ENCODE measurements around the gene TEC. TPM values are rescaled to one million over a fixed set of nuclear protein-coding genes. Genes with fewer than 3 reads are reported as not detected.
"Not testable (repeated sequence)": the region's sequence is repeated elsewhere in the genome, so short reads cannot be mapped to it uniquely, and the experiment has no call there.

TEC gene
- total and polyA plus RNA-seq, 2 experiments from 2014 or later, result 3.2 to 4.0 TPM

DNA sequence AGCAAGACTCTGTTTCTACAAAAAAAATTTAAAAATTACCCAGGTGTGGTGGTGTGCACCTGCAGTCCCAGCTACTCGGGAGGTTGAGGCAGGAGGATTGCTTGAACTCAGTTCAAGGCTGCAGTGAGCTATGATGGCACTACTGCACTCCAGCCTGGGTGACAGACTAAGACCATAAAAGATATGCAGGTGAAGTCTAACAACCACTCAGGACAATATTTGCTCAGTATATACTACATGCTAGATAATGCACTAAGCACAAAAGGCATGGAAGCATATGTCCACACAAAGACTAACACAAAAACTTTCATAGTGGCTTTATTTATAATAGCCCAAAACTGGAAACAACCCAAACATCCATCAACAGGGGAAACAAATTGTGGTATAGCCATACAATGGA lies 77.9 kb downstream of the TEC start:
- Histone ChIP-seq H3K4me1 (ENCODE audit: low read depth) (peaks cover 11% of the 10 kb centered on the region), H3K9me3 (ENCODE audit: low read depth) (no peaks in the 10 kb centered on the region), H3K36me3 (no peaks in the 10 kb centered on the region), H3K27ac (no peak overlapping the region), H3K4me3 (no peak overlapping the region), H3K27me3 (no peaks in the 10 kb centered on the region)
- DNase-seq (ENCODE audit: low read depth in 1 of 2, low spot score in 1 of 2), result no peak
- TF ChIP-seq, protein P1, sequence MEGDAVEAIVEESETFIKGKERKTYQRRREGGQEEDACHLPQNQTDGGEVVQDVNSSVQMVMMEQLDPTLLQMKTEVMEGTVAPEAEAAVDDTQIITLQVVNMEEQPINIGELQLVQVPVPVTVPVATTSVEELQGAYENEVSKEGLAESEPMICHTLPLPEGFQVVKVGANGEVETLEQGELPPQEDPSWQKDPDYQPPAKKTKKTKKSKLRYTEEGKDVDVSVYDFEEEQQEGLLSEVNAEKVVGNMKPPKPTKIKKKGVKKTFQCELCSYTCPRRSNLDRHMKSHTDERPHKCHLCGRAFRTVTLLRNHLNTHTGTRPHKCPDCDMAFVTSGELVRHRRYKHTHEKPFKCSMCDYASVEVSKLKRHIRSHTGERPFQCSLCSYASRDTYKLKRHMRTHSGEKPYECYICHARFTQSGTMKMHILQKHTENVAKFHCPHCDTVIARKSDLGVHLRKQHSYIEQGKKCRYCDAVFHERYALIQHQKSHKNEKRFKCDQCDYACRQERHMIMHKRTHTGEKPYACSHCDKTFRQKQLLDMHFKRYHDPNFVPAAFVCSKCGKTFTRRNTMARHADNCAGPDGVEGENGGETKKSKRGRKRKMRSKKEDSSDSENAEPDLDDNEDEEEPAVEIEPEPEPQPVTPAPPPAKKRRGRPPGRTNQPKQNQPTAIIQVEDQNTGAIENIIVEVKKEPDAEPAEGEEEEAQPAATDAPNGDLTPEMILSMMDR (IDR thresholded peaks at IDR 0.05; ENCODE audit: low read depth, low read length), result no peak

DNA sequence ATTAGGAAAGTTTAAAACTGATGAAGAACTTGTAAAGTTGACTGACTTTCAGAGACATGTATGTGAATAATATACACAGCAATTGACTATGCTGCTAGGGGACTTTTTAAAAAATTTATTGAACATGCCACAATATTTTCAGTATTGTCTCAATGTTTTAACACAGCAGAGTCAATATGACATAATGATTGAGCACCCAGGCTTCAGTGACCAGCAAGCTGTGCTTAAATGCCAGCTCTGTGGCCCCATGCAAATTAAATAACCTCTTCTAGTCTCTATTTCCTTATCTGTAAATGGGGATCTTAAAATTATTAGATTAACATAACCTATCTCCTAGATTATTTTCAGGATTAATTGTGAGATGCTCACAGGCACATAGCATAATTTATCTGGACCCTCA lies 78.8 kb downstream of the TEC start:
- no peak for DNase-seq (ENCODE audit: low read depth in 1 of 2, low spot score in 1 of 2)
- H3K4me3 ChIP-seq, result no peak overlapping the region
- no peaks in the 10 kb centered on the region for H3K27me3 ChIP-seq
- TF ChIP-seq, protein P1 (IDR thresholded peaks at IDR 0.05; ENCODE audit: low read depth, low read length), result no peak
- no peak overlapping the region for H3K27ac ChIP-seq
- no peaks in the 10 kb centered on the region for H3K36me3 ChIP-seq
- H3K4me1 ChIP-seq (ENCODE audit: low read depth), result peaks cover 11% of the 10 kb centered on the region
- H3K9me3 ChIP-seq (ENCODE audit: low read depth), result no peaks in the 10 kb centered on the region

DNA sequence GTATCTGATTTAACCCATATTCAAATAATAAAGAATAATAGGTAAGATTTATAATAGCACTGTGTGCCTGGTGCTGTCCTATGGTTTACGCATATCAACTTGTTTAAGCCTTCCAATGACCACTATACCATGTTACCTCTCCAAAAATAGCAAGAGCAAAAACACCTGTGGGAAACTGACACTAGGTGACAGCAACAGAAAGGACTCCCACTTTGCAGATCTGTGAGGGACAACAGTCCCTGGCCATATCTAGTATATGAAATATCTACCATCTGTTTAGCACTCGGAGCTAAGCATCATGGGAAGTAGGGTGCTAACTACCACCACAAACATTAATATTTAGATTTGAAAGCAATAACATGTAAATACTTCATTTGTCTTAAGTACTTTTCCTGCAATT lies 79.9 kb downstream of the TEC start:
- TF ChIP-seq, protein P1 (IDR thresholded peaks at IDR 0.05; ENCODE audit: low read depth, low read length), result no peak

DNA sequence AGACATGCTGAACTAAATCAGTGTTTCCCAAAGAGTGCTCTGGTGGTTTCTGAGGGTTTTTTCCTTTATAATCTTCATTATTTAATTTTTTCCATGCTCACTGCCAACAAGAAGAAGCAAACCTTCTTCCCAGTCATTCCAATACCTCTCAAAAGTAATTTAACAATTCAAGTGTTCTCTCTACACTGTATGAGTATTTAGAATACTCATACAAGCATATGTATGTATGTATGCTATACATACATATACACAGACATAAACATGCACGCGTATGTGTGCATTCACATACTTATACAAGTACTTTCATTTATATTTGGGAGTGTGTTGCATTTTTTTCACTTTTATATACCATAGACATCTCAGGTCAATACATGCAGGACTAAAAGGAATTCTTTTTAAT lies 81.2 kb downstream of the TEC start:
- H3K4me3 ChIP-seq, result no peak overlapping the region
- no peak for DNase-seq (ENCODE audit: low read depth in 1 of 2, low spot score in 1 of 2)
- H3K27ac ChIP-seq, result no peak overlapping the region
- TF ChIP-seq, protein P1 (IDR thresholded peaks at IDR 0.05; ENCODE audit: low read depth, low read length), result no peak
- no peaks in the 10 kb centered on the region for H3K9me3 ChIP-seq (ENCODE audit: low read depth)
- no peaks in the 10 kb centered on the region for H3K36me3 ChIP-seq
- no peaks in the 10 kb centered on the region for H3K27me3 ChIP-seq
- H3K4me1 ChIP-seq (ENCODE audit: low read depth), result peaks cover 11% of the 10 kb centered on the region

More for the DNA sequence above, 79.9 kb downstream of the TEC start:
- Histone ChIP-seq H3K27ac (no peak overlapping the region), H3K9me3 (ENCODE audit: low read depth) (no peaks in the 10 kb centered on the region), H3K4me1 (ENCODE audit: low read depth) (peaks cover 11% of the 10 kb centered on the region), H3K27me3 (no peaks in the 10 kb centered on the region), H3K4me3 (no peak overlapping the region), H3K36me3 (no peaks in the 10 kb centered on the region)
- DNase-seq (ENCODE audit: low read depth in 1 of 2, low spot score in 1 of 2), result no peak

DNA sequence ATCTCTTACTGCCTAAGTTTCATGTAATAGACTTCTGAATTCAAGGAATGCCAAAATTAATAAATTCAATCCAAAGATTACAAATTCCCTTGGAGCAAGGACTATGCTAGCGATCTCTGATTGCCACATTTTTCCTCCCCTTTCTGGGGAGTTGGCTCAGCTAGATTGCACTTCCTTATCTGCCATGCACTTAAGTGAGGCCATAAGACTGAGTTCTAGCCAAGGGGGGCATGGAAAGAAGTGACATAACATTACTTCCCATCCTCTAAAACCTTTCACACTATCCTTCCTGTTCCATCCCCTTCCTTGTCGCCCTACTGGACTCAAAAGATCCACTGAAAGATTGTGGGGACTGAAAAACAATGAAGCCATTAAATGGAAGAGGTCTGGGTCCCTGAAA lies 81.8 kb downstream of the TEC start:
- TF ChIP-seq, protein P1 (IDR thresholded peaks at IDR 0.05; ENCODE audit: low read depth, low read length), result no peak
- no peak overlapping the region for H3K27ac ChIP-seq
- DNase-seq (ENCODE audit: low read depth in 1 of 2, low spot score in 1 of 2), result peak in 1 of 2 donors; percentile 24
- H3K4me1 ChIP-seq (ENCODE audit: low read depth), result peaks cover 11% of the 10 kb centered on the region
- no peaks in the 10 kb centered on the region for H3K27me3 ChIP-seq
- H3K36me3 ChIP-seq, result no peaks in the 10 kb centered on the region
- no peak overlapping the region for H3K4me3 ChIP-seq
- H3K9me3 ChIP-seq (ENCODE audit: low read depth), result no peaks in the 10 kb centered on the region

DNA sequence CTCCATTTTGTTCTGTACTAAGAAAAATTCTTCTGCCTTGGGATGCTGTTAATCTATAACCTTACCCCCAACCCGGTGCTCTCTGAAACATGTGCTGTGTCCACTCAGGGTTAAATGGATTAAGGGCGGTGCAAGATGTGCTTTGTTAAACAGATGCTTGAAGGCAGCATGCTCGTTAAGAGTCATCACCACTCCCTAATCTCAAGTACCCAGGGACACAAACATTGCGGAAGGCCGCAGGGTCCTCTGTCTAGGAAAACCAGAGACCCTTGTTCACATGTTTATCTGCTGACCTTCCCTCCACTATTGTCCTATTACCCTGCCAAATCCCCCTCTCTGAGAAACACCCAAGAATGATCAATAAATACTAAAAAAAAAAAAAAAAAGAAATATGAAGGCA lies 82.6 kb downstream of the TEC start:
- H3K27ac ChIP-seq, result not testable (repeated sequence)
- H3K4me1 ChIP-seq (ENCODE audit: low read depth), result peaks cover 11% of the 10 kb centered on the region

DNA sequence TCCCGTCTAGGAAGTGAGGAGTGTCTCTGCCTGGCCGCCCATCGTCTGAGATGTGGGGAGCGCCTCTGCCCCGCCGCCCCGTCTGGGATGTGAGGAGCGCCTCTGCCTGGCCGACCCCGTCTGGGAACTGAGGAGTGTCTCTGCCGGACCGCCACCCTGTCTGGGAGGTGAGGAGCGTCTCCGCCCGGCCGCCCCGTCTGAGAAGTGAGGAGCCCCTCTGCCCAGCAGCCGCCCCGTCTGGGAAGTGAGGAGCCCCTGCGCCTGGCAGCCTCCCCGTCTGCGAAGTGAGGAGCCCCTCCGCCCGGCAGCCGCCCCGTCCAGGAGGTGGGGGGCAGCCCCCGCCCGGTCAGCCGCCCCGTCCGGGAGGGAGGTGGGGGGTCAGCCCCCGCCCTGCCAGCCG lies 83.2 kb downstream of the TEC start:
- not testable (repeated sequence) for H3K27ac ChIP-seq; H3K36me3 ChIP-seq; H3K27me3 ChIP-seq; DNase-seq (ENCODE audit: low read depth in 1 of 2, low spot score in 1 of 2); H3K4me3 ChIP-seq; H3K9me3 ChIP-seq (ENCODE audit: low read depth)
- peaks cover 11% of the 10 kb centered on the region for H3K4me1 ChIP-seq (ENCODE audit: low read depth)

More for the DNA sequence above, 82.6 kb downstream of the TEC start:
- H3K36me3 ChIP-seq; DNase-seq (ENCODE audit: low read depth in 1 of 2, low spot score in 1 of 2); H3K4me3 ChIP-seq; H3K27me3 ChIP-seq; H3K9me3 ChIP-seq (ENCODE audit: low read depth): not testable (repeated sequence)
